Measurements from ENCODE around the gene CGNL1.

CGNL1 gene

DNA sequence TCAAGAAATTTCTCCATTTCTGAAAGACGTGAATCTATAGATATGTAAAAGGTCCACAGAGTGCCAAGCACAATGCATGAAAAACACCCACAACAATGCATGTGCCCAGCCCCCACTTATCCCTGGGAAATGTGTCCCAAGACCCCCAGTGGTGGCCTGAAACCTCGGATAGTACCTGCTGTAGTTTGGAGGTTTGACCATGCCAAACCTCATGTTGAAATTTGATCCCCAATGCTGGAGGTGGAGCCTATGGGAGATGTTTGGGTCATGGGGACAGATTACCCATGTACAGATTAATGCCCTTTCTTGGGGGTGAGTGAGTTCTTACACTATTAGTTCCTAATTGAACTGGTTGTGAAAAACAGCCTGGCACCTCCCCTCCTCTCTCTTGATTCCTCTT lies 194.0 kb downstream of the CGNL1 start:
- no peak for DNase-seq (ENCODE audit: low read depth, low spot score)

DNA sequence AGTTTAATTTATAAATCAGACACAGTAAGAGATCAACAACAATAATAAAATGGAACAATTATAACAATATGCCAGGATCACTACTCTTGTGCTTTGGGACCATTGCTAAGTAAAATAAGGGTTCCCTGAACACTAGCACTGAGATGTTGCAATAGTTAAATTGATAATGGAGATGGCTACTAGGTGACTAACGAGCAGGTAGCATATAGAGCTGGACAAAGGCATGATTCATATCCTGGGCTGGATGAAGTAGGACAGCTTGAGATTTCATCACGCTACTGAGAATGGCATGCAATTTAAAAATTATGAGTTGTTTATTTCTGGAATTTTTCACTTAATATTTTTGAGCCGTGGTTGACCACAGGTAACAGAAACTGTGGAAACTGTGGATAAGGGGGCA lies 194.7 kb downstream of the CGNL1 start:
- DNase-seq (ENCODE audit: low read depth, low spot score): no peak

DNA sequence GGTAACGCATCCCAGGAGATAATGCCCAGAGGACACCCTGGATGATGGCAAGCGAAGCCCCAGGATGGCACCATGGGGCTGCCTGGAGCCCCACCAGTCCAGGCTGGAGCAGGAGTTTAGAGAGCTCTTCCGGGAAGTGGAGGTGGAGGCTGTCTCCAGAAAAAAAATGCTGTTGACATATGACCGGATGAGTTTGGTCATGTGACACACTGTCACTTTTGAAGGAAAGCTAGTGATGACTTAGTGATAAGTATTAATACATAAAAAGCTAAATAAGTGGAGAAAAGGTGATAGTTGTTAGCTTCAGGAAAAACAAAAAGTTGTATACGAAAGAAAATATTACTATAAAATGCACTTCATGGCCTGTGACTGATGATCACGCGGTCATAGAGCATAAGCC lies 195.4 kb downstream of the CGNL1 start:
- no peak for DNase-seq (ENCODE audit: low read depth, low spot score)

DNA sequence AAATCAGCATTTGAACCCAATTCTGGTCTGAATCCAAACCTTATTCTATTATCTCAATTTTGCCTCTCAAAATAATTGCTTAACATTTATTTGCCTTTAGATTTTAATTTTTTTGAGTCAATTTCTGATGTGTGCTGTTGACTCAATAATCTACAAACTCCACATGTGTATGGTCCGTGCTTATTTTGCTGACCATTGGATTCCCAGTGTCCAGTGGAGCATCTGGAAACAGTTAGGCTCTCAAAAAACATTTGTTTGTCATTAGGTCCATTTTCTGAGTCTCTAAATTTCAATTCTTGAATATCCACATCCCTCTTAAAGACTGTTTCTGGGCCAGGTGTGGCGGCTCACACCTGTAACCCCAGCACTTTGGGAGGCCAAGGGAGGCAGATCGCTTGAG lies 196.2 kb downstream of the CGNL1 start:
- no peak for DNase-seq (ENCODE audit: low read depth, low spot score)

DNA sequence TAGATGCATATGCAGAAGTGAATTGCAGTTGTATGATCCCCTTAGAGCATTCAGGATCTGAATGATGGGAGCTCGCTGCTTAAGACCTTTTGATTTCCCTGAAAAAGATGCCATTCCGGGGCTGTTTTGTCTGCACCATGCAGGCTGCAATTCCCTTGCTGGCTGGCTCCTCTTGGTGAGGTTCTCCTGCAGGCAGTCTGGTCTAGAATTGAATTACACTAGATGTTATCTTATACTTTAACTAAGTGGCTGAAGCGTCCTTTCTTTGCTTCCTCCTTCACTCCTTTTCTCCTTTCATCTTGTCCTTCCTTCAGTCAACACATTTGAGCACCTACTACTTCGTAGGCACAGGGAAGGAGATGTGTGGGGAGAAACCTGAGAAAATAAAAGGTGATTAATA lies 196.8 kb downstream of the CGNL1 start:
- DNase-seq (ENCODE audit: low read depth, low spot score): no peak

DNA sequence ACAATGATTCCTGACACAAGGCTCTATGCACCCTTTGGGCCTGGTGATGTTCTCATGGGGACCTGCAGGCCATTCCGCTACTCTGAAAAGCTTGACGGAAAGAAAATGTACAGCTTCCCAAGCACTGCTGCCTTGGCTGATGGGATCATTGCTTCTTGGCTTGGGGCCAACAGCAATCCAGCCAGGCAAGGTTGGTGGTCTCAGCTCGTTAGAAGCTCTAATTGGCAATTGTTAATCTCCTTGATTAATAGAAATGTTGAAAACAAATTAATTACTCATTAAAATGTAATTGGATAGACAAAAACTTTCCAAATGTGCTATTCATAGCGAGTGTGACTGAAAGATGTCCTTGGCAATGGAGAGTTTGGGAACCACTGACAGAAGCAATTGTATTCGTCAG lies 199.1 kb downstream of the CGNL1 start:
- DNase-seq (ENCODE audit: low read depth, low spot score): no peak

DNA sequence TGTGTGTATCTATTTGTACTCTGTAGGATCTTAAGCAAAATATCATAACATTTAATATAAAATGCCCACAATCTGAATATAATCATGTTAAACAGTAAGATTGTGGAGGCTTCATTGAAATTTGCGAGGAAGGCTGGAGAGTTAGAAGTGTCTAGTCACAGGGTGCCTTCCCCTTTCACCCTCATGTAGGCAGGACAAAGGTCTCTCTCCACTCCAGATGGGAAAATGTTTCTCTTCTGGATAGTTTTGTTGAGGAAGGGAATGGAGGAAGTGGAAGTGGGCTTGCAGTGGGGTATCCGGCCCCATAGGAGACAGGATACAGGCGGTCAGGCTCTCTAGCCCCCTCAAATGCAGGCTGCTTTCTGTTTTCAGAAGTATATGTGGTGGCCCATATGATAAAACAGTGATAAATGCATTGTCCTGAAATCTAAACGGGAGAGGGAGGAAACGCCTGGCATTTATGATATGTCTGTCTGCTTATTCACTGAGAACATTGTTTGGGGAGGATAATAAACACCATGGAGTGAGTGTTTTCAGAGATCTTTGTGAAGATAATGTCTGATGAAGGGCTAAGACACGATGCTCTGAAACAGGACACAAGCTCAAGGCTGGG lies 202.1 kb downstream of the CGNL1 start:
- DNase-seq (ENCODE audit: low read depth, low spot score): no peak

DNA sequence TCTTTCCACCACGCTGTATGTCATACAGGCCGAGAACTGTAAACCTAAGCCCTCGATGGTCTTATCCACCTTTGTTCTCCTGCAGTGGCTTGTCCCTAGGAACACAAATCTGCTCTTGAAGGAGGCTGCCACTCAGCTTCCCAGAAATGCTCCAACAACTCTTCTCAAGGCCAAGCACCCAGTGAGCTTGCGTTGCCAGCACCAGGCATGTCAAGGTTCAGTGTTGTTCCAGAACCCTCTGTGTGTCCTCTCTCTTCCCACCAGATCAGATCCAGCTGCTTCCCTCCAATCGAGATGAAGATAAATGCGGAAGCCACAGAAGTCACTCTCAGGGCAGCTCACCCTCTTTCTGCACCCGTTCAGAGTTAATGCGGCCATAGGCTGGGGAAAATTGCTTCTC lies 204.1 kb downstream of the CGNL1 start:
- no peak for DNase-seq (ENCODE audit: low read depth, low spot score)

DNA sequence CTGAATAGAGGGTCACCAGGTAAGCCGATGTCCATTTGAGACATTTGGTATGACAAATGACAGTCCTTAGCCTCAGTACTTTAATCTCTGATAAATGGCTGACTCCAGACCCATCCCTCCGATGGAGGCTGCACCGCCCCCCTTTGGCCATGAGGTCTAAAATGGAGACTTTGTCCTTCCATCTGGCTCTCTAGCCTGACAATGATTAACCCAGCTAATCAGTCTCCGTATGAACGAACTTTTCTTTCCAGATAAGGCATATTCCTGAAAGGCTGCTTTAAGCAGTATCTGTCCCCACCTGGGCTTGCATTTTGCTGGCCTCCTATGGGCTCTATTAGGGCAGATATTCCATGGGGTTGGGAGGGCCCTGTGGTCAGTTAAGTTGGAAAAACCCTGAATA lies 204.6 kb downstream of the CGNL1 start:
- no peak for DNase-seq (ENCODE audit: low read depth, low spot score)

DNA sequence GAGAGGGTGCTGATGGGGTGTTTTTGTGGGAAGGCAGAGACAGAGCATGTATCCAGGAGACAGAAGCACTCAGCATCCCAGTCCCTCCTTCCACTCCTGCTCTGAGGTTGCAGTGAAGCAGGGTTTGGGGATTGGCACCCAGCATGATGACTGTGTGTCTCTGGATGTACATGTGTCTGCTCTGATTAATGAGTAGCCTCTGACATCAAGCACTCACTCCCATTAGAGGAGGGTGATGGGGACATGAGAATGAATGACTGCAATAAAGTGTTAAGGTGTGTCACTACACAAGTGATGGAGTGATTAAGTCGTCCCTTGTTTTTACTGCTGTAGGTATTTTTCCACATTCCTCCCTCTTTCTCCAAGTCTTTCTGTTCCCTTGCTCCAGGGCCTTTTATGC lies 205.8 kb downstream of the CGNL1 start:
- no peak for DNase-seq (ENCODE audit: low read depth, low spot score)

DNA sequence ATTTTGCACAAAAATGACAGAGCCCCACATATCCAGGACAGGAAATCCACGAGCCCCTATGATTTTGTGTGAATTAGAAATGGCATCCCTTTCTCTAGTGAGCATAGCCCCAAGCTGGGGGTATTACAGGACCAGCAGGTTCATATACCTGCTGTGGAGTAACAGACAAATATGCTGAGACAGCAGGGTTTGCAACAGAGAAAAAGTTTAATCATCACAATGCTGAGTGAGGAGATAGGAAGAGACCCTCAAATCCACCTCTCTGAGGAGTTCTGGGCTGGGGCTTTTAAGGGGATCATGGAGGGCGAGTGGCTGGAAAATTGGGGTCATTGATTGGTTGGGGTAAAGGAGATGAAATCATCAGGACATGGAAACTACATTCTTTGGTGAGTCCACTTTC lies 207.0 kb downstream of the CGNL1 start:
- no peak for DNase-seq (ENCODE audit: low read depth, low spot score)

DNA sequence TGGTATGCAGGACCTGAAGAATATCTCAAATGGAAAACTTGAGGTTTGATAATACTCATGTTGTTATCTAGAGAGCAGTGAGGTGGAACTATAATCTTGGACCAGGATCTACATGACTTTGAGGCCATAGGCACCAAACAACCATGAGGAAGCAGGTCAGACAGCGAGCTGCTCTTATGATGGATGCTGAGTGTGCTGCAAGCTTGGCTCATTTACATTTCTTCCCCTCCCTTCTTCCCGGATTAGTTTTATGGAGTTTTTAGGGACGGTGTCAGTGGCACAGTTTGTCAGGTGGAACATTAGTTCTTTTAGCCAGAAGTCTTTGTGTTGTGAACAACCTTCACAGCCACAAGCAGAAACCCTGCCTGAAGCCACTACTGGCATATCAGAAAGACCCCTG lies 207.4 kb downstream of the CGNL1 start:
- DNase-seq (ENCODE audit: low read depth, low spot score): no peak

DNA sequence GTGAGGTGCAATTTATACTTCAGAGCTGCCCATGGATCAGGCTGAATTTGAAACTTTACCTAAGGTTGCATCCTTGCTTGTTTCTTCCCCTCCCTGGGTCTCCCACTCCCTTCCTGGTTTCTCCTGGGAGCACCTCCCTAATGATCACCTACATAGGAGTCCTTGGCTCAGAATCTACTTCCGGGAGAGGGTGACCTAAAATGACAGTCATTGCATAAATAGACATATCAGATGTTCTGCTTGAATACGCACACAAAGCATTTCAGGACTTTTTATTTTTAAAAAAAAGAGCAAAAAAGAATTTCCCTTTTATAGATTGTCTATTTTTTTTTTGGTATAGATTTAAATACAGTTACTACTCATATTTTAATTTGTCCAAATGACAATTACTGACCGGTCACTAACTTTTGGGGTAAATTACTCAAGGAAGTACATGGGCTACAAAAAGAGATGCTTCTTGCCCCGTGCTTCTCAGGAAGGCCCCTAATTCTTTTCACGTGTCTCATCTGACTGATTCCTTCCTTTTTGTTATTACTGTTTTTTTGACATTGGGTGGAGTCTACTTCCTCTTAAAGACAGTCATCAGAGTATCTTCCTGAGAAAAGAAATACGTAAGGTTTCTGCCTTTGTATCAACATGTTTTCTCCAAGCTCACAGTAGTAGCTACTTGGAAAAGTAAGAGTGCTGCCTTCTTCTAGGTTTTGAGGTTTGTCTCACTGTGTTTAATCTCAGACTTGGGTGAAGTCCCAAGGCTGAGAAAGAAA lies 210.5 kb downstream of the CGNL1 start:
- no peak for DNase-seq (ENCODE audit: low read depth, low spot score)

DNA sequence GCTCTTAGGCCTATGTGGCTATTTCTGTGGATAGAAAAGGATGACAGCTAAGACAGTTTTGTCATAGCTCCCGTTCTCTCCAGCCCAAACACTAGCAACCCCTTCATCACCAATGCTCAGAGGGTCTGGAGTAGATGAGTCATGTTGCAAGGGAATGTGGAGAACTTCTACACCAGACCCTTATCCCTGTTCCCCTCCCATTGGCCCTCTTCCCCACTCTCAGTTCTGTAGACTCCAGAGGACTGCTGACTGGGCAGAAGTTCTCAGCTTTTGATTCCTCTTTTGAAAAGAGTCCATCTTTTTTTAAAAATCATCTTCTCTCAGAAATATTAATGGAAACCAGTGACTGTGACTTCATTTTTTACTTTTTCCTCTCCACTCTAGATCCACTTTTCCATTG lies 213.0 kb downstream of the CGNL1 start:
- DNase-seq (ENCODE audit: low read depth, low spot score): no peak

DNA sequence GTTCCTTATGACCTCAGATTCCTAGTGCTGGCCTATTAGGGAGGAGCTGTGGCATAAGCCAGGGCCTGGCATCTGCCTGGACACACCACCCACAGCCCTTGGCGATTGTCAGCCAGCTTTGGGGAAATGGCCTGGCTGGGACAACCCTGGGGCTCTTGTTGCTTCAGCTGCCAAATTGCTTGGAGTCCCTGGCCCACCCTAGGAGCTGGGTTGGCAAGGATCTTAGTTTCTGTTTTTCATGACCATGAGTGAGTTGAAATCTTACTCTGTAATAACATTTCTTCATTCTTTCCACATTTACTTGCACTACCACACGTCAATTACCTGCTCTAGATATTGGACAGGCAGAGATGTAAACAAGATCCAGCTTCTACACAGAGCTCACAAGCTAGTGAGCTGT lies 213.4 kb downstream of the CGNL1 start:
- no peak for DNase-seq (ENCODE audit: low read depth, low spot score)

DNA sequence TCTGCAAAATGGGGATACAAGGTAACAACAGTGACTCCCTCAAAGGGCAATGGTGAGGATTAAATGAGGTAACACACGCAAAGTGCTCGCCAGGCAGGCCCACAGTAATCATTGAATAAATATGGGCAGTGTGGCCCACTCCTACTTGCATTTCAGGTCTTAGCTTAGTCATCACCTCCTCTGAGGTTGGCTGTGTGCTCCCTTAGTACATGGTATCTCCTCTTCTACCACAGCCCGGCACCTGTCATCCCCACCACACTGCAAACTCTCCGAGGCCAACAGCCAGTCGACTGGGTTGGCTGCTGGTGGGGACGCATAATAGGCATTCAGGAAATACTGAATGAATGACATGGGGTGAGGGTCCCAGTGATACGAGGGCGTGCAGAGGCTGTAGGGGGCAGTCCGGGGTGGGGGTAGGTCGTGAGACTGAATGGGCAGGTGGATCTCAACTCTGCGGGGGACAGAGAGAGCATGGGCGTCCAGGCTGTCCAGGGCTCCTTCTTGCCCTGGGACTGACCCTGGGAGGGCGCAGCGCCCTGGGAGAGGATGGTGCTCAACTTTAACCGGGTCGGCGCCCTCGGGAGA lies 215.0 kb downstream of the CGNL1 start:
- DNase-seq (ENCODE audit: low read depth, low spot score): no peak

DNA sequence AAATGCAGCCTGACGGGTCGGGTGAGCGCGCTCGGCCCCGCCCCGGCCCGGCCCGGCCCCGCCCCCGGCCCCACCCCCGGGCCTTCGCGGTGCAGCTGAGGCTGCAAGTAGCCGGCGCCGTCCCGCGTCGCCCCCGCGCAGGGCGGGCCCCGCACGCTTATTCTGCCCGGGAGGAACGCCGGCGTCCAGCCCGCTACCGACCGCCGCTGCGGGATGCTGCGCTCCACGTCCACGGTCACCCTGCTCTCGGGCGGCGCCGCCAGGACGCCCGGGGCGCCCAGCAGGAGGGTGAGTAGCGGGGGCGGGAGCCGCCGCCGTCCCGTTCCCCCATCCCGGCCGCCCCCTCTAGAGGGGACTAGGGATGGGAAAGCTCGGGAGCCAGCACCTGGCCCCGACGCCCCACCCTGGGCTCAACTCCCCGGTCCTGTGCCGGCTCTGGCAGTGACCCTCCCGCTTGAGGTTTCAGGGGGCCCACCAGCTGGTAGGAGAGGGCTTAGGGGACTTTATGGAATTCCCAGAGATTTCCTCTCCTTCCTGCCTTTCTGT lies 215.6 kb downstream of the CGNL1 start, which contains the start of gene MYZAP:
Gene MYZAP (plus strand): TSS at position 83 of the 546 bp plus-strand sequence. CDS start 131 bp downstream, at position 214.
- peak; percentile 43 for DNase-seq (ENCODE audit: low read depth, low spot score)

DNA sequence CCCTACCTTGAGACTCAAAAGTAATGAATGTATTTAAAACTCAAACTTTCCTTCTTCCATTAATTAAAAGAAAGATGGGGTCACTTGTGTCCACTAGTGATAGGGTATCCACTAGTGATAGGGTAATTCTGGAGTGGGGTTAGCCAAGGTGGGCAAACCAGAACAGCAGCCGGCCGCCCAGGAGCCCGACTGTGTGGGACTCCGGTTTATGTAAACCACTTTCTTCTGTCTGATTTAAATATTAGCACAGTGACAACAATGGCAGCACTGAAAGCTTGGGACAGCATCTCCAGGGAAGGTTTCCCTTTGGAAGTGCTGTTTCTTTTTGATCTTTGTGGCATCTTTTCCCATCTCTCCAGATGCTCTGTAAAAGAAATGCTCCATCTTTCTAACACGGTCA lies 216.1 kb downstream of the CGNL1 start:
- DNase-seq (ENCODE audit: low read depth, low spot score): no peak

DNA sequence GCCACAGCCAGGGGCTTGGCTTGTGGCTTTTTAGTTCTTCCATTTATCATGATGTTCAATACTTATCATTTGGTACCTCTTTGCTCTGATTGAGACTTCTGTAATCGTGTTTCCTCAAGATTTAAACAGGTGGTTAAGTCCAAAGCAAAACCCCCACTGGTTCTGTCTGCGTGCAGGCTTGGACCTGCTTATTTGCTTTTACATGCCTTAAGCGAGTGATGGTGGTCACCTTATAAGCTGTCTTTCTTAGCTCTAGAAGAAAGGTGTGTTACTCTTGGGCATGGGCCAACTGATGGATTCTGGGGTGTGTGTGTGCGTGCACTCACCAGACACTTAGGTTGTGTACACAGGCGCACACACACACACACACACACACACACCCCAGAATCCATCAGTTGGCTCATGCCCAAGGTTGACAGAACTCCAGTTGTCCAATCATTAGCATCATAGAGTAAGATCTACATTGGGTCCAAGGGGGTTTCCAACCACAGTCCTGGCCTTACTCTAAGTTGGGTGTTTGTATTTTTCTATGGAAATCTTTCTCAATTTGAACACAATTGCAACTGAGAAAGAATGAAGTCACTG lies 216.6 kb downstream of the CGNL1 start:
- no peak for DNase-seq (ENCODE audit: low read depth, low spot score)

DNA sequence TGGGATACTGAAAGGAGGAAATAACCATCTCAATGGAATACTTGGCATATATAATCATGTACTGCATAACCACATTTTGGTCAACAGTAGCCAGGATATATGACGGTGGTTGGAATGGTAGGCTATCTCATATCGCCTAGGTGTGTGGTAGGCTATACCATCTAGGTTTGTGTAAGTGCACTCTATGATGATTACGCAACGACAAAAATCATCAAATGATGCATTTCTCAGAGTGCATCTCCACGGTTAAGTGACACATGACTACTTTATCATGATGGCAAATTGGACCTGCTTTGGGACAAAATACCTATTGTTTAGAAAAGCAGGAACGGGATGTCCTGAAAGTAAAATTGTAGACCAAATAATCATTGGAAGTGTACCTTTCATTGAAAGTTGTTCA lies 218.2 kb downstream of the CGNL1 start:
- DNase-seq (ENCODE audit: low read depth, low spot score): no peak

DNA sequence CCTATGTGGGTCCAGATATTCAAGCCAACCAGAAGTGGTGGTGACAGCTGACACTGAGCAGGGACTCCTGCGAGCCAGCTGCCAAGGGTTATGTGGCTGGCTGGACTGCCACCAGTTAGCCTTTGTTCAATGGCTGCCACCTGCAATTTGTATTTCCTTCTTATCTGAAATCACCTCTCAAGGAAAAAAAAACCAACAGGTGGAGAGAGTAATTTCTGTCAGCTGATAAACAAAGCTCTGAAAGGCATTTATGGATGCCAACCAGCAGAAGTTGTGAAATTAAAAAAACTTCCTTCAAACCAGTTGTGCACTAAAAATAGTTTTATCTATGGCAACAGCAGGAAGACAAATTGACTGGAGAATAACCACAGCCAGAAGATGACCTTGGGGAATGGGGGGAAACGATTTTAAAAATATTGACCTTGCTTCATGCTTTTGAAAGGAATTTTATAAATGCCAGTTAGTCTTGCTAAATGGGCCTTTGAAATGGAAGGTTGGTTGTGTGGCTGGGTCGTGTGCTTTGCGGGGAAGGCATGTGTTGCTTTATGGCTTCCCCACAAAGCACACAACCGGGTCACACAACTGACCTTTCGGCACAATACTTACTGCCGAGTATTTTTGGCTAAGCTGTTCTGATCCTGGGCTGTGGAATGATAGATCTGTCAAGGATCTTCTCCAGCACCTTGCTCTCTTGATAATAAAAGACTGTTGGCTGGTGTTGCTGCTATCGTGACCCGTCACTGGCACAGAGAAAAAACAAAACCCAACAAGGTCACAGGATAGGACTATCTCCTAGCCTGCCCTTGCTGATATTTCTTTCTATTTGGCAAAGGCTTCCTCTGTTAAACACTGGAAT lies 218.9 kb downstream of the CGNL1 start:
- DNase-seq (ENCODE audit: low read depth, low spot score): no peak

All from ELF-1 (cell line).